ENCODE measurements around the gene ATAD2B.
"Not testable (repeated sequence)": the region's sequence is repeated elsewhere in the genome, so short reads cannot be mapped to it uniquely, and the experiment has no call there.

The ATAD2B gene

DNA sequence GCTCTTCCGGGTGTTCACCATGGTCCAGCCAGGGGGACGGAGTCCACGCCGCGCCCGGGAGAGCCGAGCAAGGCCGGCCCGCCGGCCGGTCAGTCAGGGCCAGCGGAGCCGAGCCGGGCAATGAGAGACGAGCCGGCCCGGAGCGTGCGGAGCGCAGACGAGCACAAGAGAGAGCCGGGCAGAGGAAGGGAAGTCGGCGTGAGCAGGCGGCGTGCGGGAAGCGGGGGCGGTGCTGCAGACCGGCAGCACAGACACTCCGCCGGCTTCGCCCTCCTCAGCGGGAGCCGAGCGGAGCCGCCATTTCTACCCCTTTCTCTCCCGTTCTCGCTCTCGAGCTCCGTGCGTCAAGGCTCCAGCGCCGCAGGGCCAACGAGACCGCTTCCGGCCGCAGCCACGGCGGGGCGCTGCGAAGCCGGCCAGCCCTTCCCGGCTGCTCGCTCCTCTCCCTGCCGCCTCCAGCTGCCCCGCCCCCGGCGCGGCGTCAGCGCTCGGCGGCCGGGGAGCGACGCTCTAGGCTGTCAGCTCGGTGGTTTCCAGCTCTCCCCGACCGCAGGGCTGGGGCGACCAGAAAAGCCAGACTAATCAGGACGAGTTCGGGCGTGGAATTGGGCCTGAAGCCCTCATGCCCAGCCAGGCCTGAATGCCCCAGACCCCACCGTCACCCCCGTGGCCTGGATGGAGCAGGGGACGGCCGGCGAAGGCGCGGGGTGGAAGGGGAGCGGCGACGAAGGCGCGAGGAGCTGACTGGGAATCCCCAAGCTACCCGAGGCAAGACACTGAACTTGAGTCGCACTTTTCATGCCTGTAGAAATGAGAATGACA is at the start of gene ATAD2B:
ATAD2B (minus strand) TSS at position 374 of the 822 bp plus-strand sequence; CDS start at position 21, 353 bp downstream.
- DNase-seq (ENCODE audit: low read depth), result peak; percentile 91
- TF ChIP-seq, protein P1, sequence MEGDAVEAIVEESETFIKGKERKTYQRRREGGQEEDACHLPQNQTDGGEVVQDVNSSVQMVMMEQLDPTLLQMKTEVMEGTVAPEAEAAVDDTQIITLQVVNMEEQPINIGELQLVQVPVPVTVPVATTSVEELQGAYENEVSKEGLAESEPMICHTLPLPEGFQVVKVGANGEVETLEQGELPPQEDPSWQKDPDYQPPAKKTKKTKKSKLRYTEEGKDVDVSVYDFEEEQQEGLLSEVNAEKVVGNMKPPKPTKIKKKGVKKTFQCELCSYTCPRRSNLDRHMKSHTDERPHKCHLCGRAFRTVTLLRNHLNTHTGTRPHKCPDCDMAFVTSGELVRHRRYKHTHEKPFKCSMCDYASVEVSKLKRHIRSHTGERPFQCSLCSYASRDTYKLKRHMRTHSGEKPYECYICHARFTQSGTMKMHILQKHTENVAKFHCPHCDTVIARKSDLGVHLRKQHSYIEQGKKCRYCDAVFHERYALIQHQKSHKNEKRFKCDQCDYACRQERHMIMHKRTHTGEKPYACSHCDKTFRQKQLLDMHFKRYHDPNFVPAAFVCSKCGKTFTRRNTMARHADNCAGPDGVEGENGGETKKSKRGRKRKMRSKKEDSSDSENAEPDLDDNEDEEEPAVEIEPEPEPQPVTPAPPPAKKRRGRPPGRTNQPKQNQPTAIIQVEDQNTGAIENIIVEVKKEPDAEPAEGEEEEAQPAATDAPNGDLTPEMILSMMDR (conservative IDR thresholded peaks at IDR 0.05; ENCODE audit: control insufficient read depth, insufficient read depth, low read depth, low read length), result no peak
- H3K4me3 ChIP-seq (ENCODE audit: control insufficient read depth, low read depth, low read length), result peak within 1 kb of the TSS; percentile 88

DNA sequence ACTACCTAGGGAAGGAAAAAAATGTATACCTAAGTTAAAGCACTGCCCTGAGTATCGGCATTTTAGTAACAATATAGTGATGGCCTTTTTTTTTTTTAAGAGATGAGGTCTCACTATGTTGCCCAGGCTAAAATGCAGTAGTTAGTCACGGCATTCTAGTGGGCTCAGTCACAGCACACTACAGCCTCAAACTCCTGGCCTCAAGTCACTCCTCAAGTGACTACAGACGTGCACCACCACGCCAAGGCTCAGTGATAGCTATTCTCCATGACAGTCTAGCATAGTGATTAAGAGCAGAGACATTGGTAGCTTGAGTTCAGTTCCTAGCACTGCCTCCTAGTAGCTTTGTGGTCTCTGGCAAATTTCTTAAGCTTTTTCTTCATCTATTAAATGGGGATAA is 40.9 kb upstream of the ATAD2B start:
- TF ChIP-seq, protein P1 (conservative IDR thresholded peaks at IDR 0.05; ENCODE audit: control insufficient read depth, insufficient read depth, low read depth, low read length), result no peak
- H3K4me3 ChIP-seq (ENCODE audit: control insufficient read depth, low read depth, low read length), result no peak overlapping the region
- DNase-seq (ENCODE audit: low read depth), result no peak

DNA sequence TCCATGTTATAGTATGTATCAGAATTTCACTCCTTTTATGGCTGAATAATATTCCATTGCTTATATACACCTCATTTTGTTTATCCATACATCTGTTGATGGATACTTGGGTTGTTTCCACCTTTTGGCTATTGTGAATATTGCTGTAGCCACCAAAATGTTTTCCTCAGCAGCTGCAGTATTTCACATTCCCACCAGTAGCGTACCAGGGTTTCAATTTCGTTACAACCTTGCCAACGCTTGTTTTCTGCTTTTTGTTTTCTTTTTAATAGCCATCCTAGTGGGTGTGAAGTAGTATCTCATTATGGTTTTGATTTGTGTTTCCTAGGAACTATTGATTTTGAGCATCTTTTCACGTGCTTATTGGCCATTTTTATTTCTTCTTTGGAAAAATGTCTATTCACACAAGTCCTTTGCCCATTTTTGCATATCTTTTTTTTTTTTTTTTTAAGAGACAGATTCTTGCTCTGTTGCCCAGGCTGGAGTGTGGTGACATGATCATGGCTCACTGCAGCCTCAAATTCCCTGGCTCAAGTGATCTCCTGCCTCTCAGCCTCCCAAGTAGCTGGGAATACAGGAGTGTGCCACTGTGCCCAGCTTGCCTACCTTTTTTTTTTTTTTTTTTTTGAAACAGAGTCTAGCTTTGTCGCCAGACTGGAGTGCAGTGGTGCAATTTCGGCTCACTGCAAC is 27.5 kb upstream of the ATAD2B start:
- peak; percentile 8 for DNase-seq (ENCODE audit: low read depth)
- TF ChIP-seq, protein P1 (conservative IDR thresholded peaks at IDR 0.05; ENCODE audit: control insufficient read depth, insufficient read depth, low read depth, low read length), result peak; percentile 9
- H3K4me3 ChIP-seq (ENCODE audit: control insufficient read depth, low read depth, low read length), result no peak overlapping the region

DNA sequence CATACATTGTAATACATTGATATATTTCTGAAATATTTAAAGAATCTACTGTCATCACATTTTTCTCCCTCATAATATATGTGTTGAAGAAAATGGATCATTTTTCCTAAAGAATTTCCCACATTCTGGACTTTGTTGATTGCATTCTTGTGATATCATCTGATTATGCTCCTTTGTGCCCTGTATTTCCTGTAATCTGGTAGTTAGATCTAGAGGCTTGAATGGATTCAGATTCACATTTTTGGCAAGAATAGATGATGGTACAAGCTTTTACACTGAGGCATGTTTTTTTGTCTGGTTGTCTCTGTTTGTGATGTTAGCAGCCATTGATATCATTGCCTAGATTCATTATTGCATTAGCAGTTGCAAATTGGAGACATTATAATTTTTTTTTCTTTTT is 26.7 kb upstream of the ATAD2B start:
- no peak overlapping the region for H3K4me3 ChIP-seq (ENCODE audit: control insufficient read depth, low read depth, low read length)
- TF ChIP-seq, protein P1 (conservative IDR thresholded peaks at IDR 0.05; ENCODE audit: control insufficient read depth, insufficient read depth, low read depth, low read length), result no peak
- no peak for DNase-seq (ENCODE audit: low read depth)

DNA sequence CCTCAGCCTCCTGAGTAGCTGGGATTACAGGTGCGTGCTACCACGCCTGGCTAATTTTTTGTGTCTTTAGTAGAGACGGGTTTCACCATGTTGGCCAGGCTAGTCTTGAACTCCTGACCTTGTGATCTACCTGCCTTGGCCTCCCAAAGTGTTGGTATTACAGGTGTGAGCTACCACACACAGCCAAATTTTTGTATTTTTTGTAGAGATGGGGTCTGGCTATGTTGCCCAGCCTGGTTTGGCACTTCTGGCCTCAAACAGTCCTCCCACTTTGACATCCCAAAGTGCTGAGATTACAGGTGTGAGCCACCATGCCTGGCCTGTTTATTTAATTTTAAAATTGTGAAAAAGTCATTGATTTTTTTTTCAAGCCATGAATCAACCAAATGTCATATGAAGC is 25.6 kb upstream of the ATAD2B start:
- not testable (repeated sequence) for DNase-seq (ENCODE audit: low read depth); H3K4me3 ChIP-seq (ENCODE audit: control insufficient read depth, low read depth, low read length)

DNA sequence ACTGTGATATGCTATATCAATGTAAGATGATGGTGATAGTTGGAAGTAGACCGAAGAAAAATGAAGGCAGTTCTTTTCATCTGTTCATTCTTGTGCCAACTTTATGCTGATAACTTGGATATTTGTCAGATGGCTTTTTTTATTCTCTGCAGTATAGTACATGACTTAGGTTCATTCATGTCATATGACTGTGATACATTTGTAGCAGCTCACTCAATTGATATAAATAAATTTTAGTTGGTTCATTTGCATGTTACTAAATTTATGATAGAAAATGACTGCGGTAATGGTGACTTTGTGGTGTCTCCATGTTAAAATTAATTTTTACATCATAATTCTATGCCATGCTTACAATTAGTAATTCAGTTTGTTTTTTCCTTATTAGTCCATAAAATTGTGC is 20.4 kb upstream of the ATAD2B start:
- TF ChIP-seq, protein P1 (conservative IDR thresholded peaks at IDR 0.05; ENCODE audit: control insufficient read depth, insufficient read depth, low read depth, low read length), result no peak
- H3K4me3 ChIP-seq (ENCODE audit: control insufficient read depth, low read depth, low read length), result no peak overlapping the region
- no peak for DNase-seq (ENCODE audit: low read depth)

DNA sequence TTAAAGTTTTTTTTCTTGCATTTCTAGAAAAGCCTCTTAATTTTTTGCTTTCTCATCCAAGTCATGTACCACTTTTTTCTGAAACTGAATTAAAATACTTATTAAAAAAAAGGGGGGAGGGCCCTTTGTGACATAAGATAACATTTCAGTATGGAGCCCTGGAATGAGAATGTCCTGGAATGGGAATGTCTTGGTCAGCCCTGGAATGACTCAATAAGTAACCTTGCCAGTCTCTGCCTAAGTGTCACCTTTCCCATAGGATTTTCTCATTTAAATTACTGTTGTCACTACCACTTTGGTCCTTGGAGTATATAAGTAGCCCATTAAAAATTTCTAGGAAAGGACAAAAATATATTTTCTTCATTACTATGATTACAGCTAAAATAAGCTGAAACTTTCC is 18.1 kb upstream of the ATAD2B start:
- H3K4me3 ChIP-seq (ENCODE audit: control insufficient read depth, low read depth, low read length), result no peak overlapping the region
- DNase-seq (ENCODE audit: low read depth), result no peak
- TF ChIP-seq, protein P1 (conservative IDR thresholded peaks at IDR 0.05; ENCODE audit: control insufficient read depth, insufficient read depth, low read depth, low read length), result no peak

Data from fibroblast of mammary gland (primary cell).